ENCODE measurements around the gene BRF1. TPM values are rescaled to one million over a fixed set of nuclear protein-coding genes. Genes with fewer than 3 reads are reported as not detected.

BRF1 gene
- total RNA-seq, 4 donors from 2014 or later = 22.8 to 46.5 (median 30.7) TPM

- ATAC-seq (ENCODE audit: low FRiP score) (no peak), DNase-seq (ENCODE audit: low spot score) (no peak)
- TF ChIP-seq CTCF (IDR thresholded peaks at IDR 0.05) = no peak
Observed at GRCh38 chr14:105323663-105324062, 22.9 kb upstream of the BRF1 start.

GRCh38 chr14:105322791-105323556 is 22.2 kb upstream of the BRF1 start:
- TF ChIP-seq CTCF (IDR thresholded peaks at IDR 0.05) = no peak
- no peak for ATAC-seq (ENCODE audit: low FRiP score)

GRCh38 chr14:105317546-105317945 is 16.7 kb upstream of the BRF1 start:
- ATAC-seq (ENCODE audit: low FRiP score) (peak; percentile 35), DNase-seq (ENCODE audit: low spot score) (no peak)

More at GRCh38 chr14:105322791-105323556, 22.2 kb upstream of the BRF1 start:
- DNase-seq (ENCODE audit: low spot score) = no peak

GRCh38 chr14:105316968-105317510 is 16.2 kb upstream of the BRF1 start:
- no peak for TF ChIP-seq CTCF (IDR thresholded peaks at IDR 0.05)
- ATAC-seq (ENCODE audit: low FRiP score) (no peak), DNase-seq (ENCODE audit: low spot score) (no peak)

More at GRCh38 chr14:105317546-105317945, 16.7 kb upstream of the BRF1 start:
- TF ChIP-seq CTCF (IDR thresholded peaks at IDR 0.05) = no peak

GRCh38 chr14:105316577-105316941 is 15.8 kb upstream of the BRF1 start:
- DNase-seq (ENCODE audit: low spot score) (no peak), ATAC-seq (ENCODE audit: low FRiP score) (no peak)
- no peak for TF ChIP-seq CTCF (IDR thresholded peaks at IDR 0.05)

GRCh38 chr14:105315941-105316576 is 15.3 kb upstream of the BRF1 start:
- DNase-seq (ENCODE audit: low spot score) (no peak), ATAC-seq (ENCODE audit: low FRiP score) (no peak)
- no peak for TF ChIP-seq CTCF (IDR thresholded peaks at IDR 0.05)
